HG02870 (cell line): Measurements from ENCODE around the gene GTF3C1.

Experiments used
- ATAC-seq: cut with Tn5 transposase; IDR thresholded peaks from one replicate; pipeline ENCODE4 v1.9.1; 2021; ENCODE audit warnings: mild to moderate bottlenecking, moderate library complexity; ENCODE audit not compliant: unreplicated experiment

Gene GTF3C1

DNA sequence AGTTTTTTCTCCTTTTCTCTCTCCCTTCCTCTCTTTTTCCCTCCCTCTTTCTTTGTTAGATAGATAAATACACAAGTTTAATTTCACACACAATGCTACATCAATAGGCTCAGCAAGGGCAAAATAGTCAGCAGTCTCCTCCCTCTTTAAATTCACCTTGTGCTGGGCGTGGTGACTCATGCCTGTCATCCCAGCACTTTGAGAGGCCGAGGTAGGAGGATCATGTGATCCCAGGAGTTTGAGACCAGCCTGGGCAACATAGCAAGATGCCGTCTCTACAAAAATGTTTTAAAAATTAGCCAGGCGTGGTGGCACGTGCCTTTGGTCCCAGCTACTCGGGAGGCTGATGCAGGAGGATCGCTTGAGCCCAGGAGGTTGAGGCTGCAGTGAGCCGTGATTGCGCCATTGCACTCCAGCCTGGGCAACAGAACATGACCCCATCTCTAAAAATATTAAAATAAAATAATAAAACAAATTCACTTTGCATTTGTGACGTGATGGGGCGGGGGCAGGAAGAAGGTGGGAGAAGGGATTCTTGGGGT is 120.3 kb downstream of the GTF3C1 start:
- no peak for ATAC-seq

GRCh38 chr16:27428026-27428785 is 121.5 kb downstream of the GTF3C1 start:
- ATAC-seq, result no peak

DNA sequence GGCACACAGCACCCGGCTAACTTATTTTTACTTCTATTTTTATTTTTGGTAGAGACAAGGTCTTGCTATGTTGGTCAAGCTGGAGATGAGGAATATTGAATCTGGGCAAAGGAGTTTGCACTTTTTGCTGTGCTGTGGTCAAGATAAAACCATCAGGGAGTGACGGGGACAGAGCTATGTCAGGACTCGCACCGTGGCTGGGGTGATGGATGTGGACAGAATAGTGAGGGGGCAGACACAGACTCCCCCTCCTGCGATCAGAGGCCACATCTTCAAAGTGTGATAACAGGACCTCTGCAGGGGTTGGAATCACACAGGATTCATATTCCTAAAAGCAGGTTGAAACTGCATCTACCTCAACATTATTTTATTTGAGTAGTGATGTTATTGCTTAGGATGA is 122.2 kb downstream of the GTF3C1 start:
- no peak for ATAC-seq

- peak; percentile 68 for ATAC-seq
Measured at GRCh38 chr16:27426423-27427408, 123.0 kb downstream of the GTF3C1 start.

DNA sequence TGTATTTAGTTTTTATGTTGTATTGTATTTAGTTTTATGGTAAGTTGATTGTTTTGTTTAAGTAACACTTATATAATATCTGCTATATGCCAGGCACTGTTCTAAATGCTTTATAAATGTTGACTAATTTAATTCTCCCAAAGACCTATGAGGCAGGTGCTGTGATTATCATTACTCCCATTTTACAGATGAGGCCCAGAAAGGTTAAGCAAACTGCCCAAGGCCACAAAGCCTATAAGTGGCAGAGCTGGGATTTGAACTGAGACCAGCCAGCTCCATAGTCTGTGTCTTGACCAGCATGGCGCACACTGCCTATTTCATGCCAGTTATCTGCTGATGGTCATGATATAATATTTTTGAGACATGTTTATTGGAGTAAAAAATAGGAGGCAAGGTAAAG is 123.8 kb downstream of the GTF3C1 start:
- no peak for ATAC-seq

GRCh38 chr16:27424772-27425498 is 124.8 kb downstream of the GTF3C1 start:
- no peak for ATAC-seq

GRCh38 chr16:27421961-27422740 is 127.6 kb downstream of the GTF3C1 start:
- ATAC-seq, result no peak

DNA sequence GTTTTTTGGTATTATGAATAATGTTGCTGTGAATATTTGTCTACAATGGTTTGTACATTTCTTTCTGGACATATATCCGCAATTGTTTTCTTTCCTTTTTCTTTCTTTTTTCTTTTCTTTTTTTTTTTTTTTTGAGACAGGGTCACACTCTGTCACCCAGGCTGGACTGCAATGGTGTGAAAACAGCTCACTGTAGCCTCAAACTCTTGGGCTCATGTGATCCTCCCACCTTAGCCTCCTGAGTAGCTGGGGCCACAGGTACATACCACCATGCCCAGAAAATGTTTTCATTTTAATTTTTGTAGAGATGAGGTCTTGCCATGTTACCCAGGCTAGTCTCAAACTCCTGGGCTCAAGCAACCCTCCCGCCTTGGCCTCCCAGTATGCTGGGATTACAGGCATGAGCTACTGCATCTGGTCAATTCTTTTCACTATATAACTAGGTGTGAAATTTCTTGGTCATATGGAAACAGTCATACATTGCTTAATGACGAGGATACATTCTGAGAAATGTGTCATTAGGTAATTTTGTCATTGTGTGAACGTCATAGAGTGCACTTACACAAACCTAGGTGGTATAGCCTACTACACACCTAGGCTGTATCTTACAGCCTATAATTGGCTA is 132.6 kb downstream of the GTF3C1 start:
- no peak for ATAC-seq

DNA sequence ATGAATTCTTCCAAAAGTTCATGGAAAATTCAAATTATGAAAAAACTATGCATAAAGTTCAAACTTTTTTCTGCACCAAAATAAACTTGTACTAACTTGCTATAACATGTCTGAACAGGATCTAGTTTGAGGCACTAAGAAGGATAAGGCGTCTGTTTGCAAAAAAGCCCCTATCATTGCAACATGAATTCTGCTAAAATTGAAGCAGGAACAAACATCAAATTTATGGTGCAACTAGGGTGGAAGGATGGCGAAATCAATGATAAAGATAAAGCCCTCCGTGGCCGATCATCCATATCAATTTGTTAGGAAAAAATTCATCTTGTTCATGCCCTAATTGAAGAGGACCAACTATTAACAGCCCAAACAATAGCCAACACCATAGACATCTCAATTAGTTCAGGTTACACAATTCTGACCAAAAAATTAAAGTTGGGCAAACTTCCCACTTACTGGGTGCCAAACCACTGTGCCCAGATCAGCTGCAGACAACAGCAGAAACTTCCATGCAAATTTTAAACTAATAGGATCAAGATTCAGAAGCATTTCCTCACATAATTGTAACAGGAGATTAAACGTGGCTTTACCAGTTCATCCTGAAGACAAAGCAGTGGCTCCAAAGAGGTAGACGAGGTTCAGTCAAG is 134.8 kb downstream of the GTF3C1 start:
- ATAC-seq, result no peak

DNA sequence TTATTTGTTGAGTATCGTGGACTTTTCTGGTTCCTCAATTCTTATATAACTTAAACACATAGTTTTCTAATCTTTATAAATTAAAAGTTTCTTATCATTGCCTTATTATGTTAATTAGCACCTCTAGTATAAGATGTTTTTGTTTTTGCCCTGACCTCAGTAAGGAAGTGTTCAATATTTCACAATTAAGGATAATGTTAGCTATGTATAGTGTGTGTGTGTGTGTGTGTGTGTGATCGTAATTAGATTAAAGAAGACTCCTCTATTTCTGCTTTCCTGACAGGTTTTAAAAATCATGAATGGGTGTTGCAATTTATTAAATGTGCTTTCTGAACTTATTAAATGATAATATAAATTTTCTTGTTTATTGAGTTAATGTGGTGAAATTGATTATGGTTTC is 135.8 kb downstream of the GTF3C1 start:
- ATAC-seq, result no peak

GRCh38 chr16:27410761-27411160 is 139.0 kb downstream of the GTF3C1 start:
- ATAC-seq, result no peak
